A549 (cell line): ENCODE data around the gene SPRR4. TPM values are rescaled to one million over a fixed set of nuclear protein-coding genes. Genes with fewer than 3 reads are reported as not detected.

Source experiments
- ATAC-seq, 2 experiments: fragments of 200-7000 bp in 1 of 2; fragments of >200 bp in 1 of 2; cut with Nextera tagmentation in 1 of 2; cut with Tn5 transposase in 1 of 2; 3 replicates each; pipeline versions ENCODE4 v1.8.0 to v1.9.1; 2018 to 2020; ENCODE audit warnings: mild to moderate bottlenecking in 1 of 2, moderate library complexity in 1 of 2
- CTCF ChIA-PET: fragments of 300-600 bp; sonication (Branson Sonifier 250); formaldehyde crosslinking; extraction: SDS; loops from one replicate; lab custom pipeline; 2021; ENCODE audit warnings: antibody characterized with exemption, inconsistent platforms; lab: Yijun Ruan, JAX
- POLR2A ChIA-PET: fragments of 350-600 bp; formaldehyde crosslinking; extraction: SDS; loops from one replicate; lab custom pipeline; 2021; ENCODE audit warnings: antibody characterized with exemption, inconsistent platforms; lab: Yijun Ruan, JAX
- DNase-seq, 2 experiments: peaks; one replicate each; pipeline versions ENCODE4 v3.0.0 to v3.0.0-alpha.2; 2011 to 2016; ENCODE audit warnings: low read depth in 1 of 2, low spot score in 1 of 2
- FAIRE-seq: peaks from 2 replicates; lab custom pipeline; 2011; peaks lifted over from hg19 to GRCh38; lab: Jason Lieb, UNC
- H3K27ac ChIP-seq, 2 experiments: fragments of >200 bp; sonication (Bioruptor Twin); formaldehyde crosslinking; 3 replicates each; pipeline ENCODE4 v1.5.1; 2016 to 2017
- H3K4me1 ChIP-seq: fragments of >200 bp; sonication (Bioruptor Twin); formaldehyde crosslinking; 3 replicates; pipeline ENCODE4 v1.6.1; 2016
- H3K4me2 ChIP-seq: fragments of >200 bp; sonication (Bioruptor Twin); formaldehyde crosslinking; 3 replicates; pipeline ENCODE4 v1.6.1; 2016
- H3K4me3 ChIP-seq: fragments of >200 bp; sonication (Bioruptor Twin); formaldehyde crosslinking; 3 replicates; pipeline ENCODE4 v1.5.1; 2016
- H3K9me3 ChIP-seq: fragments of >200 bp; sonication (Bioruptor Twin); formaldehyde crosslinking; 3 replicates; pipeline ENCODE4 v1.6.1; 2016
- BHLHE40 ChIP-seq: IDR thresholded peaks from 2 replicates; pipeline ENCODE4 v1.6.1; 2012; ENCODE audit warnings: low read depth, low read length, inconsistent platforms
- CBX2 ChIP-seq: fragments of 200-600 bp; sonication (generic); IDR thresholded peaks from 2 replicates; pipeline ENCODE4 v1.6.1; 2016; ENCODE audit warnings: low read depth, mild to moderate bottlenecking, borderline replicate concordance
- CHD4 ChIP-seq: fragments of 200-600 bp; sonication (generic); IDR thresholded peaks from 2 replicates; pipeline ENCODE4 v1.6.1; 2016; ENCODE audit warnings: antibody characterized with exemption, mild to moderate bottlenecking, borderline replicate concordance
- CTCF ChIP-seq: fragments of >200 bp; sonication (Bioruptor Twin); formaldehyde crosslinking; IDR thresholded peaks from 3 replicates; pipeline ENCODE4 v1.5.1; 2016
- ELK1 ChIP-seq: fragments of 150-350 bp; IDR thresholded peaks from 2 replicates; pipeline ENCODE4 v1.6.1; 2014; ENCODE audit warnings: low read depth, mild to moderate bottlenecking, low read length
- FOSB ChIP-seq: fragments of 250-450 bp; sonication (Bioruptor Pico); IDR thresholded peaks from 2 replicates; pipeline ENCODE4 v1.5.0; 2020; ENCODE audit warnings: mild to moderate bottlenecking, moderate library complexity
- FOSL2 ChIP-seq, 2 experiments: fragments of 450-650 bp in 1 of 2; fragments of >200 bp in 1 of 2; sonication (Bioruptor Twin) in 1 of 2; formaldehyde crosslinking; IDR thresholded peaks; 2 replicates each; pipeline versions ENCODE4 v1.5.0 to v1.6.1; 2016 to 2020; ENCODE audit warnings: mild to moderate bottlenecking in 1 of 2, moderate library complexity in 1 of 2
- GATA3 ChIP-seq: IDR thresholded peaks from 2 replicates; pipeline ENCODE4 v1.6.1; 2012; ENCODE audit warnings: borderline replicate concordance
- HDAC2 ChIP-seq: fragments of 200-600 bp; sonication (generic); IDR thresholded peaks from 2 replicates; pipeline ENCODE4 v1.6.1; 2016
- HES2 ChIP-seq: fragments of >200 bp; sonication (Bioruptor Twin); formaldehyde crosslinking; IDR thresholded peaks from 2 replicates; pipeline ENCODE4 v1.6.1; 2016
- HMGXB4 ChIP-seq: fragments of 250-450 bp; sonication (Bioruptor Pico); IDR thresholded peaks from 2 replicates; pipeline ENCODE4 v1.5.0; 2021; ENCODE audit warnings: mild to moderate bottlenecking, moderate library complexity, borderline replicate concordance
- HOXB13 ChIP-seq: fragments of 250-450 bp; sonication (Bioruptor Pico); IDR thresholded peaks from 2 replicates; pipeline ENCODE4 v1.5.0; 2020; ENCODE audit warnings: low read depth, mild to moderate bottlenecking, moderate library complexity
- HOXB5 ChIP-seq: fragments of 250-450 bp; sonication (Bioruptor Pico); IDR thresholded peaks from 2 replicates; pipeline ENCODE4 v1.5.0; 2020; ENCODE audit warnings: mild to moderate bottlenecking, moderate library complexity
- JUN ChIP-seq, 2 experiments: fragments of >200 bp; sonication (Bioruptor Twin); formaldehyde crosslinking; IDR thresholded peaks; 2 replicates in 1 of 2; 3 replicates in 1 of 2; pipeline ENCODE4 v1.6.1; 2016 to 2017
- JUNB ChIP-seq: fragments of >200 bp; sonication (Bioruptor Twin); formaldehyde crosslinking; IDR thresholded peaks from 2 replicates; pipeline ENCODE4 v1.6.1; 2016
- KDM5A ChIP-seq: fragments of 200-600 bp; sonication (generic); IDR thresholded peaks from 2 replicates; pipeline ENCODE4 v1.6.1; 2016; ENCODE audit warnings: antibody characterized with exemption, mild to moderate bottlenecking
- MAX ChIP-seq: IDR thresholded peaks from 2 replicates; pipeline ENCODE4 v1.6.1; 2012
- MYC ChIP-seq: IDR thresholded peaks from 2 replicates; pipeline ENCODE4 v1.6.1; 2012; ENCODE audit warnings: mild to moderate bottlenecking, inconsistent platforms, low read length, improper control_type of control experiment, borderline replicate concordance
- NFE2L2 ChIP-seq: fragments of 150-350 bp; conservative IDR thresholded peaks from 2 replicates; pipeline ENCODE4 v1.6.1; 2014; ENCODE audit warnings: low read length
- PHF8 ChIP-seq: fragments of 200-600 bp; sonication (generic); IDR thresholded peaks from 2 replicates; pipeline ENCODE4 v1.6.1; 2016; ENCODE audit warnings: low read depth, mild to moderate bottlenecking, antibody characterized with exemption, moderate library complexity, borderline replicate concordance
- RCOR1 ChIP-seq: fragments of 150-350 bp; IDR thresholded peaks from 2 replicates; pipeline ENCODE4 v1.6.1; 2014; ENCODE audit warnings: antibody characterized with exemption, low read length, low read depth
- RFX5 ChIP-seq: fragments of 450-650 bp; IDR thresholded peaks from 2 replicates; pipeline ENCODE4 v1.7.1; 2014; ENCODE audit warnings: antibody characterized with exemption, mild to moderate bottlenecking, moderate library complexity
- RNF2 ChIP-seq: fragments of 200-600 bp; sonication (generic); IDR thresholded peaks from 2 replicates; pipeline ENCODE4 v1.6.1; 2016; ENCODE audit warnings: low read depth, mild to moderate bottlenecking, antibody characterized with exemption, moderate library complexity, borderline replicate concordance
- SREBF2 ChIP-seq: fragments of 450-650 bp; IDR thresholded peaks from 2 replicates; pipeline ENCODE4 v1.6.1; 2014; ENCODE audit warnings: mild to moderate bottlenecking, moderate library complexity
- ZC3H11A ChIP-seq: fragments of 450-650 bp; IDR thresholded peaks from 2 replicates; pipeline ENCODE4 v1.6.1; 2014; ENCODE audit warnings: antibody characterized with exemption, mild to moderate bottlenecking
- ZFP36 ChIP-seq: fragments of 450-650 bp; IDR thresholded peaks from 2 replicates; pipeline ENCODE4 v1.6.1; 2014; ENCODE audit warnings: borderline replicate concordance; ENCODE audit not compliant: partially characterized antibody
- ZNF302 ChIP-seq: fragments of 250-450 bp; sonication (Bioruptor Pico); IDR thresholded peaks from 2 replicates; pipeline ENCODE4 v1.9.0; 2021; ENCODE audit warnings: inconsistent platforms, mild to moderate bottlenecking, moderate library complexity
- ZSCAN20 ChIP-seq: fragments of 250-450 bp; sonication (Bioruptor Pico); IDR thresholded peaks from 2 replicates; pipeline ENCODE4 v1.8.0; 2022; ENCODE audit warnings: mild to moderate bottlenecking, moderate library complexity
- WGBS: methylation state at CpG from one replicate; pipeline ENCODE4 v1.1.6; 2017; ENCODE audit errors: missing lambda C conversion rate; 5-methylcytosine and 5-hydroxymethylcytosine counted together
- polyA plus RNA-seq, 4 experiments: library from polyadenylated mRNA; depleted of rRNA in 3 of 4; stranded (reverse); fragments of >200 nt; fragmentation: RNase III in 1 of 4; extraction: RNeasy Plus Mini Kit Qiagen cat#74134 plus additional on column Dnase treatment in 1 of 4; gene quantifications; 2 replicates in 3 of 4; 3 replicates in 1 of 4; pipeline ENCODE4 v1.2.3, GENCODE V29; 2011 to 2017

Gene SPRR4
- polyA plus RNA-seq, 2 of the 4 experiments (the other 2 are of a cell fraction), result not detected

- no peaks in the 10 kb centered on the region for H3K9me3 ChIP-seq
- FAIRE-seq, result no peak
- ChIA-PET CTCF (interaction anchor here (0.6 to 1.4 kb wide), 3 partner anchors 18 to 228 kb away, joined by 3 read pairs; no protein-coding TSS in a partner anchor), POLR2A (no interaction called here)
- no peak overlapping the region for H3K4me2 ChIP-seq
- no peaks in the 10 kb centered on the region for H3K4me1 ChIP-seq
- DNase-seq, result no peak
- TF ChIP-seq PHF8 (no peak), CHD4 (no peak), BHLHE40 (no peak), CBX2 (no peak), ZC3H11A (no peak), ZFP36 (no peak), JUN (IDR thresholded peaks at IDR 0.05) (no peak), RCOR1 (no peak), JUNB (no peak)
- no peak overlapping the region for H3K27ac ChIP-seq
- no peak overlapping the region for H3K4me3 ChIP-seq
- ATAC-seq, result no peak
- WGBS, result 0% methylated on average over 1 of the region's 1 CpG
Observed at GRCh38 chr1:152964536-152964935, 5.9 kb upstream of the SPRR4 start.

GRCh38 chr1:152965853-152966252 is 4.6 kb upstream of the SPRR4 start:
- H3K9me3 ChIP-seq, result no peaks in the 10 kb centered on the region
- TF ChIP-seq HDAC2 (no peak), JUNB (no peak), SREBF2 (no peak), MYC (no peak), GATA3 (no peak)
- TF ChIP-seq, all 56 proteins: peak for 0
- Histone ChIP-seq H3K27ac (no peak overlapping the region), H3K4me3 (no peak overlapping the region), H3K4me2 (no peak overlapping the region), H3K4me1 (no peaks in the 10 kb centered on the region)
- FAIRE-seq (no peak), ATAC-seq (no peak), DNase-seq (no peak)
- ChIA-PET POLR2A (no interaction called here), CTCF (interaction anchor here (1.3 kb wide), 1 partner anchor 13 kb away, joined by 3 read pairs; no protein-coding TSS in a partner anchor)
- 4% methylated on average over 4 of the region's 4 CpGs for WGBS

GRCh38 chr1:152967201-152967600 is 3.2 kb upstream of the SPRR4 start:
- TF ChIP-seq ELK1, result no peak
- no peak for TF ChIP-seq ZNF302 (CRISPR knock-in tag)
- TF ChIP-seq ZSCAN20 (CRISPR knock-in tag), result no peak
- TF ChIP-seq RNF2, result no peak
- no peak for TF ChIP-seq MYC
- TF ChIP-seq PHF8, result no peak
- TF ChIP-seq MAX, result no peak
- WGBS, result 4% methylated on average over 7 of the region's 7 CpGs
- CTCF ChIA-PET, result interaction anchor here (1.4 kb wide), 1 partner anchor 9 kb away, joined by 4 read pairs; no protein-coding TSS in a partner anchor
- Histone ChIP-seq H3K9me3 (no peaks in the 10 kb centered on the region), H3K27ac (no peak overlapping the region), H3K4me3 (no peak overlapping the region), H3K4me2 (no peak overlapping the region), H3K4me1 (no peaks in the 10 kb centered on the region)
- no peak for ATAC-seq
- FAIRE-seq, result no peak
- DNase-seq, result no peak
- POLR2A ChIA-PET, result no interaction called here

- ATAC-seq (no peak), FAIRE-seq (no peak), DNase-seq (no peak)
- no peak overlapping the region for H3K4me3 ChIP-seq
- H3K4me2 ChIP-seq, result no peak overlapping the region
- 0% methylated on average over 2 of the region's 2 CpGs for WGBS
- H3K27ac ChIP-seq, result no peak overlapping the region
- ChIA-PET CTCF (interaction anchor here (0.8 kb wide), 1 partner anchor 254 kb away, joined by 3 read pairs; no protein-coding TSS in a partner anchor), POLR2A (no interaction called here)
- H3K4me1 ChIP-seq, result no peaks in the 10 kb centered on the region
- H3K9me3 ChIP-seq, result no peaks in the 10 kb centered on the region
- no peak for TF ChIP-seq HES2
- no peak for TF ChIP-seq HOXB13
- no peak for TF ChIP-seq HOXB5 (CRISPR knock-in tag)
- no peak for TF ChIP-seq CTCF
- TF ChIP-seq HMGXB4 (CRISPR knock-in tag), result no peak
- no peak for TF ChIP-seq FOSL2 (IDR thresholded peaks at IDR 0.05)
- TF ChIP-seq FOSL2 (CRISPR knock-in tag; IDR thresholded peaks at IDR 0.05), result no peak
- TF ChIP-seq KDM5A, result no peak
- no peak for TF ChIP-seq RNF2
- no peak for TF ChIP-seq FOSB
- no peak for TF ChIP-seq RFX5
- no peak for TF ChIP-seq NFE2L2
Observed at GRCh38 chr1:152968248-152968647, 2.2 kb upstream of the SPRR4 start.
